Embryonic facial prominence (tissue), 1 donor: ENCODE measurements around the gene E2F3.
"Not testable (repeated sequence)": the region's sequence is repeated elsewhere in the genome, so short reads cannot be mapped to it uniquely, and the experiment has no call there.

Source experiments
- DNase-seq: peaks from one replicate; pipeline ENCODE4 v3.0.0-alpha.2; 2016; ENCODE audit errors: extremely low spot score

The E2F3 gene

DNA sequence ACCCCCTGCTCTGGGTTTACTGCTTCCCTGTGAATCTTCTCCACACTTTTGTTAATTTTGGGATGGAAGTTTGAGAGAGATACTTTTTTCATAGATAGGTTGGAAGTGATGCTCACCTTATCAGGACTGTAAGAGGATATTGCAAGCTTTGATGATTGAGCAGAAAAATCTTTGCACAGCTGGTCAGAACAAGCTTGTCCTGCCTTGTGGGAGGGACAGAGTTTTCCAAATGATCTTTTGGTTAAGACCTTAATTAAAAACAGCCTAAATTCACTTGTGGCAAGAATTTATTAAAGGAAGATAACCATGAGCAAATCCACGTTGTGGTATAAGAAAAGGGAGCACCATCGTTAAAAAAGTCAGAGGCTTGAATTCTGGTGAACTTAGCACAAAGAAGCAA, 32.2 kb downstream of the E2F3 start:
- no peak for DNase-seq

- DNase-seq: no peak
Observed at GRCh38 chr6:20434766-20435165, 33.1 kb downstream of the E2F3 start.

- DNase-seq: no peak
Observed at GRCh38 chr6:20436719-20437118, 35.0 kb downstream of the E2F3 start.

DNA sequence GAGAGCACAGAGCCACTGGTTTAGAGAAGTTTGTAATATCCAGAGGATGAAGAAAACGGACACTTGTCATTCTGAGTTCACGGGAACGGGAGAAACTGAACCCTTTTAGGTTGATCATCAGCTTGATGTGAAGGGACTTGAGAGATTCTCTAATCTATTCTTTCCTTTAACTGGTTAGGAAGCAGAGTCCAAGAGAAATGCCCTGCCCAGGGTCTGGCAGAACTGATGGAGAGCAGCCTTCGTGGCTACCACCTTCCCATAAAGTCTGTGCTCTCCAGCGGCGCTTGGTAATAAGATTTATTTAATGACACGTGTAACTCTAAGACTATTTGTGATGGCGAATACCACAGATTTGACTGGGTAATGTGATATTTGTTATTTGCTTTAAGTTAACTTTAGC, 36.0 kb downstream of the E2F3 start:
- no peak for DNase-seq

- DNase-seq: no peak
Observed at GRCh38 chr6:20438462-20439070, 36.9 kb downstream of the E2F3 start.

DNA sequence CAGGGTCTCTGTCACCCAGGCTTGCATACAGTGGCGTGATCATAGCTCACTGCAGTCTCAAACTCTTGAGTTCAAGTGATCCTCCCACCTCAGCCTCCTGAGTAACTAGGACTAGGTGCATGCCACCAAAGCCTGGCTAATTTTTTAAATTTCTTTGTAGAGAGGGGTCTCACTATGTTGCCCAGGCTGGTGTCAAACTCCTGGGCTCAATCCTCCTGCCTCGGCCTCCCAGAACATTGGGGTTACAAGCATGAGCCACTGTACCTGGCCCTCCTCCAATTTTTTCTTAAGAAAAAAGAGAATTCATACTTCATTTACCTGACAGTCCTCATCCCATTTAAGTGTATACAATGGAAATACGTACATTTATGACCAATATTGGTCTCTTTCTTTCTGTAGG, 37.9 kb downstream of the E2F3 start:
- no peak for DNase-seq

DNA sequence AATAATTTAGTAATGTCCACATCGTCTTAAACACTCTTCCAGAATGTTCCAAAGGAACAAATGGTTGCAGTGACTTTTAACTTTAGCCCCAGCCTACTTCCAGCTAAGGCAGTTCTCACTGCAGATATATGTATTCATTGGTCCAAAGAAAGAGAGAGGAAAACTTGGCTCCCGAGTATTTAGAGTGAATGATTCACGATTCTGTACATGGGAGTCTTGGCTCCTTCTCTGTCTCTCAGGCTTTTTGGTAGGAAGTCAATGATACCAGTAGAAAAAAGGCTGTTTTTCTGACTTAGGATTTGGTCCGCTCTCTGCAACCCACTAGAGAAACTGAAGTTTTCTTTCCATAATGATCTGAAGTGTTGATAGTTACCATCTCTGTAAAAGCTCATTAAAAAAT, 38.6 kb downstream of the E2F3 start:
- no peak for DNase-seq

- DNase-seq: no peak
Observed at GRCh38 chr6:20441236-20441635, 39.6 kb downstream of the E2F3 start.

GRCh38 chr6:20441921-20442320, 40.2 kb downstream of the E2F3 start:
- no peak for DNase-seq

DNA sequence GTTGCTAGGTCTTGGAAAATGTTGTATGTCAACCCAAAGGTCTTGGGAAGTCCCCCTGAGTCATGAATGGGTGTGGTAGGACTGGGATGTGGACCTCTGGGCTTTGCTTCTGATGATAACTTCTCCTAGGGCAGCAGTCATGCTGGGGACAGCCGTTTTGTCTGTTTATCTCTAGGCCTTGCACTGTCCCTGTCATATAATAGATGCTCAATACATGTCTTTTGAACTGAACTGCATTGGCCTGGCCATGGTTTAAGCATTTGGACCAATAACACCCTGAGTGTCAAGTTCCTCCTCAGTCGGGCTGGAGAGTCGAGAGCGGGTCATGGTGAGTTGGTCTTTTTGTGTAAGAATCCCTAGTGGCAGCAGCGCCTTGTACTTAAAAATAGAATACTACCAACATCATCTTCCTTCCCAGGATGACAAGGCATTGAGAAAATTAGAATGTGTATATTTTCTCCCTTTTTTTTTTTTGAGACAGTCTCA, 43.1 kb downstream of the E2F3 start:
- DNase-seq: no peak

GRCh38 chr6:20447157-20447556, 45.5 kb downstream of the E2F3 start:
- no peak for DNase-seq

- no peak for DNase-seq
Observed at GRCh38 chr6:20447581-20448132, 46.0 kb downstream of the E2F3 start.

GRCh38 chr6:20448828-20449227, 47.1 kb downstream of the E2F3 start:
- DNase-seq: no peak

GRCh38 chr6:20454204-20454824, 52.6 kb downstream of the E2F3 start:
- no peak for DNase-seq

- DNase-seq: no peak
Observed at GRCh38 chr6:20455251-20455940, 53.7 kb downstream of the E2F3 start.

GRCh38 chr6:20458027-20458894, 56.6 kb downstream of the E2F3 start:
- DNase-seq: no peak

GRCh38 chr6:20459682-20460081, 58.0 kb downstream of the E2F3 start:
- no peak for DNase-seq

GRCh38 chr6:20461576-20461975, 59.9 kb downstream of the E2F3 start:
- no peak for DNase-seq

- DNase-seq: no peak
Observed at GRCh38 chr6:20463396-20463795, 61.7 kb downstream of the E2F3 start.

DNA sequence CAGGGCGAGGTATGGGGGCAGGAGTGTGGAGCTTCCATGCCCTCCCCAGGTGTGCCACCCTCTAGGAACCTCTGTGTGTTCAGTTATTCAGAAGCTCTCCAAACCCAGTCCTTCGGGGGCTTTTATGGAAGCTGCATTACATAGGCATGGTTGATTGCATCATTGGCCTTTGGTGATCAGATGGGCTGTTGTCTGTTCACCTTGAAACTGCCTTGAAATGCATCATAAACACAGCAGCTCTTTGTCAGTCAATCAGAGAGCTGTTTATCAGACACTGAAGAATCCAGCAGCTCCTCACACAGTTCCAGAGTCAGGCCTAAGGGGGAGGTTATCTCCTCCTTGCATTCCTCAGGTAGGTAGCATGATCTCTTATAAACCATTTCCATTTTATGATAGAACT, 62.4 kb downstream of the E2F3 start:
- no peak for DNase-seq

GRCh38 chr6:20464847-20465246, 63.2 kb downstream of the E2F3 start:
- no peak for DNase-seq

GRCh38 chr6:20465616-20466015, 63.9 kb downstream of the E2F3 start:
- not testable (repeated sequence) for DNase-seq
